Subcutaneous preadipocyte (primary cell): Measurements from ENCODE around the gene KHDC1. TPM values are rescaled to one million over a fixed set of nuclear protein-coding genes. Genes with fewer than 3 reads are reported as not detected.

Experiments
- small RNA-seq: library from RNA; depleted of rRNA; stranded (forward); fragments of <200 nt; gene quantifications from one replicate; pipeline ENCODE3, GENCODE V24; 2012
- total RNA-seq: library from RNA; depleted of rRNA; stranded (reverse); fragments of >200 nt; gene quantifications from 2 replicates; pipeline ENCODE4 v1.2.3, GENCODE V29; 2012

The KHDC1 gene, protein sequence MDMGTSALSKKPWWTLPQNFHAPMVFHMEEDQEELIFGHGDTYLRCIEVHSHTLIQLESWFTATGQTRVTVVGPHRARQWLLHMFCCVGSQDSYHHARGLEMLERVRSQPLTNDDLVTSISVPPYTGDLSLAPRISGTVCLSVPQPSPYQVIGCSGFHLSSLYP
- total RNA-seq: 2.5 and 2.6 TPM in 2 replicates

GRCh38 chr6:73262671-73263569, at the start of gene KHDC1:
Gene KHDC1, minus strand, starts transcription at chr6:73263196. Its CDS starts 20,679 bp downstream, at chr6:73242517.

GRCh38 chr6:73225396-73225795, 37.6 kb downstream of the KHDC1 start, which contains the start of gene KHDC1L:
Gene KHDC1L, minus strand, starts transcription at chr6:73225496. Its CDS starts 88 bp downstream, at chr6:73225408.

Small RNA genes lying within 50 kb of the gene (small RNA-seq; reads per million reads assigned to genes)
- 0.16 reads per million for gene RPSAP41

Other genes starting within 250 kb of the KHDC1 start
- gene KHDC1L, start 37.7 kb downstream of the KHDC1 start, total RNA-seq: not detected in 2 replicates
- not detected in 2 replicates for gene DPPA5, start 91.1 kb upstream of the KHDC1 start, total RNA-seq
- not detected in 2 replicates for gene KHDC3L, start 99.5 kb upstream of the KHDC1 start, total RNA-seq
- not detected in 2 replicates for gene OOEP, start 106.7 kb upstream of the KHDC1 start, total RNA-seq
- 0.39 and 0.73 TPM in 2 replicates for gene DDX43, start 131.6 kb upstream of the KHDC1 start, total RNA-seq
- 3.3 and 10.9 TPM in 2 replicates for gene CGAS, start 189.1 kb upstream of the KHDC1 start, total RNA-seq
- gene MTO1, start 198.5 kb upstream of the KHDC1 start, total RNA-seq: 32.0 and 38.3 TPM in 2 replicates